C4-2B (cell line): ENCODE measurements around the gene LRWD1.

Experiments used
- CTCF ChIP-seq: fragments of 450-650 bp; conservative IDR thresholded peaks from 2 replicates; pipeline ENCODE4 v1.5.1; 2017; ENCODE audit warnings: mild to moderate bottlenecking
- ZFX ChIP-seq: fragments of 450-650 bp; IDR thresholded peaks from 2 replicates; pipeline ENCODE4 v1.6.1; 2017

DNA sequence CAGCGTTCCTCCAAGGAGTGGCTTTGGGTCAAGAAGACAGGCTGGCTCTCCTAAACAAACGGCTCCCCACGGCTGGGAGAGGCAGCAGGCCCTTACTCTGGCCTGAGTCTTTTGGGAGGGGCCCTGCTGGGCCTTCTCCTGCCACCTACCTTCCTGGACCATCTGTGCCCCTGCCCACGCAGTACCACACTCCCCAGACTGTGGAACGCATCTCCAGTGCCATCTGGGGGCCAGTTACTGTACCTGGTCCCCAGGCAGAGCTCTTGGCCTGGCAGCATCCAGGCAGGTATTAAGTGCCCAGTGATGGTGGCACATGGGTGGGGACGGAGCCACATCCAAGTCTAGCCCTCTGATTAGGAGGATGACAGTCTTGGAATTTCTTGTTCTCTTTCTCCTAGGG lies 14.5 kb upstream of the LRWD1 start:
- TF ChIP-seq CTCF: no peak
- no peak for TF ChIP-seq ZFX
